Fibroblast of lung (primary cell): Measurements from ENCODE around the gene ZNF423.

ENCODE experiments used
- EZH2 ChIP-seq: IDR thresholded peaks from 2 replicates; pipeline ENCODE4 v1.5.1; 2012; ENCODE audit warnings: low read length, control low read depth, mild to moderate bottlenecking; ENCODE audit errors: missing control alignments
- TF ChIP-seq, protein P1 (sequence below), 2 donors: IDR thresholded peaks in 1 of 2; conservative IDR thresholded peaks in 1 of 2; 1 replicate in 1 of 2; 2 replicates in 1 of 2; pipeline ENCODE4 v1.5.1; 2011 to 2012; ENCODE audit warnings: low read length in 2 of 2, control low read depth in 1 of 2, inconsistent platforms in 1 of 2, low read depth in 1 of 2, mild to moderate bottlenecking in 1 of 2

- TF ChIP-seq, protein P1, sequence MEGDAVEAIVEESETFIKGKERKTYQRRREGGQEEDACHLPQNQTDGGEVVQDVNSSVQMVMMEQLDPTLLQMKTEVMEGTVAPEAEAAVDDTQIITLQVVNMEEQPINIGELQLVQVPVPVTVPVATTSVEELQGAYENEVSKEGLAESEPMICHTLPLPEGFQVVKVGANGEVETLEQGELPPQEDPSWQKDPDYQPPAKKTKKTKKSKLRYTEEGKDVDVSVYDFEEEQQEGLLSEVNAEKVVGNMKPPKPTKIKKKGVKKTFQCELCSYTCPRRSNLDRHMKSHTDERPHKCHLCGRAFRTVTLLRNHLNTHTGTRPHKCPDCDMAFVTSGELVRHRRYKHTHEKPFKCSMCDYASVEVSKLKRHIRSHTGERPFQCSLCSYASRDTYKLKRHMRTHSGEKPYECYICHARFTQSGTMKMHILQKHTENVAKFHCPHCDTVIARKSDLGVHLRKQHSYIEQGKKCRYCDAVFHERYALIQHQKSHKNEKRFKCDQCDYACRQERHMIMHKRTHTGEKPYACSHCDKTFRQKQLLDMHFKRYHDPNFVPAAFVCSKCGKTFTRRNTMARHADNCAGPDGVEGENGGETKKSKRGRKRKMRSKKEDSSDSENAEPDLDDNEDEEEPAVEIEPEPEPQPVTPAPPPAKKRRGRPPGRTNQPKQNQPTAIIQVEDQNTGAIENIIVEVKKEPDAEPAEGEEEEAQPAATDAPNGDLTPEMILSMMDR (conservative IDR thresholded peaks at IDR 0.05 in 1 of 2, IDR thresholded peaks at IDR 0.05 in 1 of 2; ENCODE audit: low read depth in 1 of 2, low read length in 2 of 2): no peak
- no peak for TF ChIP-seq EZH2
These were observed 364.7 kb downstream of the ZNF423 start for GRCh38 chr16:49491106-49491670.
